ENCODE results near the gene EIF1. TPM values are rescaled to one million over a fixed set of nuclear protein-coding genes. Genes with fewer than 3 reads are reported as not detected.
A peak's percentile ranks its signal among the peaks of the same experiment; 100 is the strongest.
"Not testable (repeated sequence)": the region's sequence is repeated elsewhere in the genome, so short reads cannot be mapped to it uniquely, and the experiment has no call there.

Gene EIF1
- total RNA-seq, 1 experiment from 2014 or later, result 172 TPM

DNA sequence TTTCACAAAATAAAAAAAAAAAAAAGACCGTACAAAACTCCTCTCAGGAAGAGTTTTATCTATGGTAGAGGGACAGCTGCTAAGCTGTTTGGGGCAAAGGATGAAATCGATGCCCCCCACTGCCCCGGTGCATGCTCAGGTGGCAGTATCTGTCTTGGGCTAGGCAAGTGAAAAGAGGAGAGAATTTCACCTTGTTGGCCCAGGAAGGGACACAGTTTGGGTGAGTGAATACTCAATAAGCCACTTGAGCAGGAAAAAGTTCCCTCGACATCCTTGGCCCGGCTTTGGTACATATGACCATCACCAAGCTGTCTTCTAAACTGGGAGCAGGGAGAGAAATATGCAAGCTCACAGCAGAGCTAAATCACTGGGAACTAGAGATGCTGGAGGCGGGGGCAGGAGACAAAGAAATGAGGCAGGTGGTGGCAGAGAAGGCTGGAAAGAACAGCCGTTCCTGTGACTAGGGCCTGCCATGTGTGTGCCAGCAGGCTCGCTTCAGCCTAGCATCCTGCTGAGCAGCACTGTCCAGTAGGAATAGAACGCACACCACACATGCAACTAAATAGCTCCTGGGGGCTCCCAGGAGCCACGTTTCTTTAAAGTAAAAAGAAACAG, 8.2 kb upstream of the EIF1 start:
- no peak for DNase-seq
- no peak overlapping the region for H2AFZ ChIP-seq (ENCODE audit: low read length)
- H3K79me2 ChIP-seq (ENCODE audit: low read length), result no peaks in the 10 kb centered on the region
- no peak overlapping the region for H3K4me3 ChIP-seq (ENCODE audit: low read length)
- no peaks in the 10 kb centered on the region for H3K9me2 ChIP-seq (replicated peaks; ENCODE audit: insufficient read depth, low read length)
- H3K9ac ChIP-seq (ENCODE audit: low read length), result no peak overlapping the region
- no peak overlapping the region for H3K4me2 ChIP-seq (ENCODE audit: low read depth, low read length, poor library complexity, severe bottlenecking)
- H3K36me3 ChIP-seq (ENCODE audit: insufficient read depth, low read length), result no peaks in the 10 kb centered on the region
- no peak overlapping the region for H3K27ac ChIP-seq (ENCODE audit: low read length)
- H3K4me1 ChIP-seq (ENCODE audit: low read length), result peaks cover 10% of the 10 kb centered on the region
- H3K27me3 ChIP-seq (ENCODE audit: low read length), result no peaks in the 10 kb centered on the region
- no peaks in the 10 kb centered on the region for H3K9me3 ChIP-seq (ENCODE audit: low read length)
- H4K20me1 ChIP-seq (ENCODE audit: insufficient read depth, low read depth, low read length), result no peaks in the 10 kb centered on the region

DNA sequence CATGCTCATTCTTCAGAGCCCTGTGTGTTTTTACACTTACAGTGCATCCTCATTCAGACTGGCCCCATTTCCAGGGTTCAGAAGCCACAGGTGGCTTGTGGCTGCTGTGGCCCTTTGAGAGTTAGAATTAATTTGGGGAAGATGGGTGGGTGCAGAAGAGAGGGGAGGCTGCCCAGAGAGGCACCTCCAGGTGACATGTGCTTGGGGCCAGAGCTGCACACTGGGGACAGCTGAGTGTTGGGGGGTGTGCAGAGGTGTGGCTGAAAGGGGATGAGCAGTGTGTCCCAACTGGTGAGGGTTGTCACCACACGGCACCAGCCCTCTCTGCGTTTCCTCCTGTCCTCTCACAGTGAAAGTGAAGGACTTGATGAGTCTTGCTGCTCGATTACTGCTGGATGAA, 6.9 kb upstream of the EIF1 start:
- no peak for DNase-seq
- Histone ChIP-seq H3K9me2 (replicated peaks; ENCODE audit: insufficient read depth, low read length) (no peaks in the 10 kb centered on the region), H3K9ac (ENCODE audit: low read length) (no peak overlapping the region), H3K36me3 (ENCODE audit: insufficient read depth, low read length) (no peaks in the 10 kb centered on the region), H2AFZ (ENCODE audit: low read length) (no peak overlapping the region), H3K79me2 (ENCODE audit: low read length) (no peaks in the 10 kb centered on the region), H3K9me3 (ENCODE audit: low read length) (no peaks in the 10 kb centered on the region), H3K4me2 (ENCODE audit: low read depth, low read length, poor library complexity, severe bottlenecking) (no peak overlapping the region), H3K27ac (ENCODE audit: low read length) (no peak overlapping the region), H3K4me1 (ENCODE audit: low read length) (peaks cover 10% of the 10 kb centered on the region), H3K27me3 (ENCODE audit: low read length) (no peaks in the 10 kb centered on the region), H3K4me3 (ENCODE audit: low read length) (no peak overlapping the region), H4K20me1 (ENCODE audit: insufficient read depth, low read depth, low read length) (no peaks in the 10 kb centered on the region)

DNA sequence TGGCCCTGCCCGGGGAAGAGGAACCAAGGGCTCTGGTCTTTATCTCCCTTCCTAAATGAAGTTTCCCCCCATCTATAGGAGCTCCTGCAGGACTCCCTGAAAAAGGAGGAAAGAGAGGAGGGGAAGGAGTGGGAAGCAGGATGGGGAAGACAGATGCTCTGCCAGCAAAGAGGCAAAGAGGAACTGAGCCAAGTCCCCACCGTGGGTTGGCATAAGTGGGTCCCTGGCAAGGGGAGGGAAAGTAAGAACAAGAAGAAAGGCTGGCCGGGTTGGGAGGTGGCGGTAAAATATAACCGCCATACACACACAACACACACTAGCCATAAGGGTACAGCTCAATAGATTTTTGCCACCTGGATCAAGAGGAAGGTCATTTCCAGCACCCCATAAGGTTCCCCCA, 6.1 kb upstream of the EIF1 start:
- Histone ChIP-seq H3K79me2 (ENCODE audit: low read length) (no peaks in the 10 kb centered on the region), H3K27me3 (ENCODE audit: low read length) (no peaks in the 10 kb centered on the region), H3K36me3 (ENCODE audit: insufficient read depth, low read length) (no peaks in the 10 kb centered on the region), H3K4me2 (ENCODE audit: low read depth, low read length, poor library complexity, severe bottlenecking) (no peak overlapping the region), H3K9me3 (ENCODE audit: low read length) (no peaks in the 10 kb centered on the region), H3K27ac (ENCODE audit: low read length) (no peak overlapping the region), H3K4me1 (ENCODE audit: low read length) (peaks cover 12% of the 10 kb centered on the region), H4K20me1 (ENCODE audit: insufficient read depth, low read depth, low read length) (no peaks in the 10 kb centered on the region), H3K9ac (ENCODE audit: low read length) (no peak overlapping the region), H2AFZ (ENCODE audit: low read length) (no peak overlapping the region), H3K9me2 (replicated peaks; ENCODE audit: insufficient read depth, low read length) (no peaks in the 10 kb centered on the region), H3K4me3 (ENCODE audit: low read length) (no peak overlapping the region)
- DNase-seq, result no peak

DNA sequence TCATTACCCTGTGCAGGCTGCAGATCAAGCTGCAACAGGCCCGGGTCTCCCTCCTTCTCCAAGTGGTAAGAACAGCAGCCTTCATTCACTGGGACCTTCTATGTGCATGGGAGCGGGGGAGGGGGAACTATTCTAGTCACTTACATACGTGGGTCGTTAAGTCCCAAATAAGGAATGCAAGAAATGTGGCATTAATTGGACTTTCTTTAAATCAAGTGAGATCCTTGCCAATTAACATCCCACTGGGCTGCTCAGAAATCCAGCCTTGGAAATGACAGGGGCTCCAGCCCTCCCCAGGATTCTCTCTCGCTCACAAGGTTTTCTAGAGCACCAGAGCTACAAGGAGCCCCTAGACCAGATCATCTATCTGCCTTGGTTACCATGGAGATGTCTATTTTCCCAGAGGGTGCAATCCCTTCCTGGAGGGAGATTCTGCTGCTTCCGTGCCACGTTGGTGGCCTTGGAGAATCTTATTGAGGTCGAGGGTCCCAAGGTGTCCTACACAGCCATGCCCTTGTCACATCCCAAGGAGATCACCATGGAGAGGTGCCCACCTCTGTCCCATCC, 5.2 kb upstream of the EIF1 start:
- H3K27me3 ChIP-seq (ENCODE audit: low read length), result no peaks in the 10 kb centered on the region
- no peak overlapping the region for H2AFZ ChIP-seq (ENCODE audit: low read length)
- H3K9me3 ChIP-seq (ENCODE audit: low read length), result no peaks in the 10 kb centered on the region
- no peak overlapping the region for H3K9ac ChIP-seq (ENCODE audit: low read length)
- no peak for DNase-seq
- H3K27ac ChIP-seq (ENCODE audit: low read length), result no peak overlapping the region
- H3K79me2 ChIP-seq (ENCODE audit: low read length), result no peaks in the 10 kb centered on the region
- H3K4me2 ChIP-seq (ENCODE audit: low read depth, low read length, poor library complexity, severe bottlenecking), result no peak overlapping the region
- no peaks in the 10 kb centered on the region for H4K20me1 ChIP-seq (ENCODE audit: insufficient read depth, low read depth, low read length)
- peaks cover 12% of the 10 kb centered on the region for H3K4me1 ChIP-seq (ENCODE audit: low read length)
- H3K4me3 ChIP-seq (ENCODE audit: low read length), result no peak overlapping the region
- no peaks in the 10 kb centered on the region for H3K9me2 ChIP-seq (replicated peaks; ENCODE audit: insufficient read depth, low read length)
- no peaks in the 10 kb centered on the region for H3K36me3 ChIP-seq (ENCODE audit: insufficient read depth, low read length)

DNA sequence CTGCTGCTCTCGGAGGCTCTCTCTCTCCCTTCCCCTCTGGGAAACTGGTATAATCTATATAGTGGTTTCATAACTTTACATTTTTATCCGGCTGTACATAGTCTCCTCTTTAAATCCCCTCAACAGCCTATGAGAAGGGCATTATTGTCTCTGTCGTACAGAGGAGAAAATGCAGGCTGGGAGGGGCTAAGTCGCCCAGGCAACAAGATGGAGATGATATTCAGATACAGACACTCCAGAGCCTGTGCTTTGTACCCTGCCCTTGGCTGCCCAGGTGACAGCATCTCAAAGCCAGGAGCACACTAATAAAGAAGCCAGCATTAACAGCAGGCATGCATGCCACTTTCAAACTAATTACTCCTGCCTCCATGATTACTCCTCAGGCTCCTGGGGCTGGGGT, 4.7 kb upstream of the EIF1 start:
- no peak overlapping the region for H3K4me2 ChIP-seq (ENCODE audit: low read depth, low read length, poor library complexity, severe bottlenecking)
- no peak overlapping the region for H3K4me3 ChIP-seq (ENCODE audit: low read length)
- no peak for DNase-seq
- H3K79me2 ChIP-seq (ENCODE audit: low read length), result peaks cover 3% of the 10 kb centered on the region
- no peak overlapping the region for H2AFZ ChIP-seq (ENCODE audit: low read length)
- no peaks in the 10 kb centered on the region for H3K9me3 ChIP-seq (ENCODE audit: low read length)
- no peaks in the 10 kb centered on the region for H4K20me1 ChIP-seq (ENCODE audit: insufficient read depth, low read depth, low read length)
- H3K36me3 ChIP-seq (ENCODE audit: insufficient read depth, low read length), result no peaks in the 10 kb centered on the region
- H3K9ac ChIP-seq (ENCODE audit: low read length), result no peak overlapping the region
- peaks cover 7% of the 10 kb centered on the region for H3K4me1 ChIP-seq (ENCODE audit: low read length)
- H3K27ac ChIP-seq (ENCODE audit: low read length), result no peak overlapping the region
- no peaks in the 10 kb centered on the region for H3K27me3 ChIP-seq (ENCODE audit: low read length)
- H3K9me2 ChIP-seq (replicated peaks; ENCODE audit: insufficient read depth, low read length), result no peaks in the 10 kb centered on the region

DNA sequence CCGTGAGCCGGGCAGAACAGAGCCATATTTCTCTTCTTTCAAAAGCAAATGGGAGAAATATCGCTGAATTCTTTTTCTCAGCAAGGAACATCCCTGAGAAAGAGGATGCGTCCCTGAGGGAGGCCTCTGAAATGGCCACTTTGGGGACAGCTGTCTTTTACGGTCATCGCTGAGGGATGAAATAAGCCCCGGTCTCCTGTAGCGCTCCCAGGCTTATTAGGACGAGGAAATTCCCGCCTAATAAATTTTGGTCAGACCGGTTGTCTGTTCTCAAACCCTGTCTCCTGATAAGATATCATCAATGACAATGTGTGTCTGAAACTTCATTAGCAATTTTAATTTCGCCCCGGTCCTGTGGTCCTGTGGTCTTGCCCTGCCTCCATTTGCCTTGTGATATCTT, 2.9 kb upstream of the EIF1 start:
- not testable (repeated sequence) for H3K9me2 ChIP-seq (replicated peaks; ENCODE audit: insufficient read depth, low read length); H3K9ac ChIP-seq (ENCODE audit: low read length); H3K4me2 ChIP-seq (ENCODE audit: low read depth, low read length, poor library complexity, severe bottlenecking); DNase-seq; H2AFZ ChIP-seq (ENCODE audit: low read length); H3K27me3 ChIP-seq (ENCODE audit: low read length); H3K27ac ChIP-seq (ENCODE audit: low read length); H3K9me3 ChIP-seq (ENCODE audit: low read length); H3K4me3 ChIP-seq (ENCODE audit: low read length)
- Histone ChIP-seq H3K36me3 (ENCODE audit: insufficient read depth, low read length) (peaks cover 14% of the 10 kb centered on the region), H3K79me2 (ENCODE audit: low read length) (peaks cover 16% of the 10 kb centered on the region), H4K20me1 (ENCODE audit: insufficient read depth, low read depth, low read length) (peaks cover 14% of the 10 kb centered on the region), H3K4me1 (ENCODE audit: low read length) (peaks cover 14% of the 10 kb centered on the region)

DNA sequence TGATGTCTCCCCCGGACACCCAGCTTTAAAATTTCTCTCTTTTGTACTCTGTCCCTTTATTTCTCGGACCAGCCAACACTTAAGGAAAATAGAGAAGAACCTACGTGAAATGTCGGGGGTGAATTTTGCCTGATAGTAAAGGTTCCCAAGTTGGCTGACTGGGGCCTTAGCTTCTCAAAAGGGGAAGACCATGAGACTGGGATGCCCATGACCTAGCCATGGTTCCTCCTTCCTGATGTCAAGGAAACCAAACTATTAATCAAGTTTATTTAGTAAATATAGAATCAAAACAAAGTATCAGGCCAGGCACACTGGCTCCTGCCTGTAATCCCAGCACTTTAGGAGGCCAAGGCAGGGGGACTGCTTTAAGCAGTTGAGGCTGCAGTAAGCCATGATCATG, 2.4 kb upstream of the EIF1 start:
- no peaks in the 10 kb centered on the region for H3K9me2 ChIP-seq (replicated peaks; ENCODE audit: insufficient read depth, low read length)
- peaks cover 20% of the 10 kb centered on the region for H3K36me3 ChIP-seq (ENCODE audit: insufficient read depth, low read length)
- H3K9ac ChIP-seq (ENCODE audit: low read length), result no peak overlapping the region
- H3K4me3 ChIP-seq (ENCODE audit: low read length), result no peak overlapping the region
- no peak overlapping the region for H3K27ac ChIP-seq (ENCODE audit: low read length)
- H3K27me3 ChIP-seq (ENCODE audit: low read length), result no peaks in the 10 kb centered on the region
- DNase-seq, result no peak
- H4K20me1 ChIP-seq (ENCODE audit: insufficient read depth, low read depth, low read length), result peaks cover 20% of the 10 kb centered on the region
- no peak overlapping the region for H2AFZ ChIP-seq (ENCODE audit: low read length)
- H3K4me1 ChIP-seq (ENCODE audit: low read length), result peaks cover 14% of the 10 kb centered on the region
- H3K9me3 ChIP-seq (ENCODE audit: low read length), result no peaks in the 10 kb centered on the region
- peaks cover 16% of the 10 kb centered on the region for H3K79me2 ChIP-seq (ENCODE audit: low read length)
- no peak overlapping the region for H3K4me2 ChIP-seq (ENCODE audit: low read depth, low read length, poor library complexity, severe bottlenecking)

DNA sequence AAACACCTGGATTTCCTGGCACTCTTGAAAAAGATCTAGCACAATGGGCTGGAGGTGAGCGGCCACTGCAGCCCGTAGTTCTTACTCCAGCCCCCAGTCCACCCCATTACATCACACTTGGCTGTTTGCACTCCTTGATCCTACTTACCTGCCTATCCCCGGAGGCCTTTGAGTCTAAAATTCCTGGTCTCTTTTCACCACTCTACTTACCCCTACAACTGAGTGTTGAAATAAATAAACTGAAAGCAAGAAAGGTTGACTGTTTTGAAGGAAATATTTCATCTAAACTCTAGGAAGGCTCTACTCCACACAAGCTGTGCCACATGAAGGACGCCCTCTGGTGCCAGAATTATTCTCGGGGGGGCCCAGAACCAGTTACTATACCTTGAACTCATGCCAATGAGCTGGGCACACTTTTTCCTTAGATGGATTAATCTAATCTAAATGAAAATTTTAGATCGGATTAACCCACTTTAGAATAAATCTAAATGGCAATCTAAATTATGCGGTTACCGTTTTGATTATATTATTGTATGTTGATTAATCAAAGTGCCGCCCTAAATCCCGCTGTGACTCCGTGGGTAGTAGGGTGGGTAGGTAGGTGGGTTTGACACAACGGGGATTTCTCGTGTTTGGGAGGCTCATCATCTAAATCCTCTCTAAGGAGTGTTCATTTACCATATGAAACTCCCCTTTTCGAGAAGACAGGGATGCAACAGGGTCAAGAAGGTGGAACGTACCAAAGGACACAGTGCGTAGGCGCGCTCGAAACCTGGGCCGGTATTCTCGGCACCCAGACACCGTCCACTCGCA, 651 bp upstream of the EIF1 start:
- peaks cover 16% of the 10 kb centered on the region for H3K79me2 ChIP-seq (ENCODE audit: low read length)
- peaks cover 35% of the 10 kb centered on the region for H3K36me3 ChIP-seq (ENCODE audit: insufficient read depth, low read length)
- peak overlapping the region; percentile 68 for H3K27ac ChIP-seq (ENCODE audit: low read length)
- H3K4me2 ChIP-seq (ENCODE audit: low read depth, low read length, poor library complexity, severe bottlenecking), result peak overlapping the region; percentile 90
- H3K4me1 ChIP-seq (ENCODE audit: low read length), result peaks cover 14% of the 10 kb centered on the region
- H4K20me1 ChIP-seq (ENCODE audit: insufficient read depth, low read depth, low read length), result peaks cover 29% of the 10 kb centered on the region
- DNase-seq, result peak; percentile 81
- H3K4me3 ChIP-seq (ENCODE audit: low read length), result peak overlapping the region; percentile 77
- no peaks in the 10 kb centered on the region for H3K27me3 ChIP-seq (ENCODE audit: low read length)
- no peaks in the 10 kb centered on the region for H3K9me2 ChIP-seq (replicated peaks; ENCODE audit: insufficient read depth, low read length)
- H3K9me3 ChIP-seq (ENCODE audit: low read length), result no peaks in the 10 kb centered on the region
- H2AFZ ChIP-seq (ENCODE audit: low read length), result peak overlapping the region; percentile 77; the same call in 1 of the 2 replicates
- H3K9ac ChIP-seq (ENCODE audit: low read length), result peak overlapping the region; percentile 79

Measured in Karpas-422 (cell line).